Ishikawa (cell line): ENCODE measurements around the gene CAMTA1.

Experiments used
- MAX ChIP-seq: IDR thresholded peaks from 2 replicates; pipeline ENCODE4 v1.6.1; 2012
- NFIC ChIP-seq: IDR thresholded peaks from 2 replicates; pipeline ENCODE4 v1.6.1; 2012

- no peak for TF ChIP-seq MAX
- TF ChIP-seq NFIC, result no peak
Measured at GRCh38 chr1:7366286-7366954, 581.2 kb downstream of the CAMTA1 start.
